GM19240 (cell line): ENCODE results near the gene TP53TG3C.
"Not testable (repeated sequence)": the region's sequence is repeated elsewhere in the genome, so short reads cannot be mapped to it uniquely, and the experiment has no call there.

Experiments used
- DNase-seq: peaks from one replicate; pipeline ENCODE4 v3.0.0; 2011; ENCODE audit warnings: low spot score; ENCODE audit not compliant: insufficient read length

The TP53TG3C gene, protein sequence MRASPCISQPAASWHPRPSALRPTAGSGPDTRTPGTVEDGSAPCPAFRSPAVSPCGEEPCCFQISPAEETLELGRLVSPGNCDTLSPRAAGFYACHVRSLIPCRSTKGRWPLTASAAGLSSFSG

DNA sequence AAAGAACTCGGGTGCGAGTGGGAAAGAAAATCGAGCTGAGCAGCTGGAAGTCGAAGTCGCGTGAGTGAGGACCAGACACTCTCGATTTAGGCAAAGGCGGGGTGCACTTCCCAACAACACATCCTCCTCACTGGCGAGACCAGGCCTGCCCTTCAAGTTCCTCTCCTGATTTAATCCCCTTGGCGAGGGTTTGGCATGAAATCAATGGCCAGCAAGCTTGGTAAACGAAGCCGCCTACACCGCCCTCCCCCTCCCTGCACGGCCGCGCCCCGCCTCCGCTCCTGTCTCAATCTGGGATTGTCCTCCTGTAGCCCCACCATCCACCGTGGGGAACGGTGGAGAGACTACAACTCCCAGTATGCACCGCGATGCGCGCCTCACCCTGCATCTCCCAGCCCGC is at the start of gene TP53TG3C:
TSS of gene TP53TG3C (plus strand) at position 301 of the 400 bp plus-strand sequence. CDS start at position 369, 68 bp downstream.
- DNase-seq, result not testable (repeated sequence)
